Measurements from ENCODE around the gene CLEC4F.

Gene CLEC4F

GRCh38 chr2:70850925-70851324, 30.5 kb upstream of the CLEC4F start:
- DNase-seq (ENCODE audit: low read depth), result no peak
- no peak for TF ChIP-seq CTCF (conservative IDR thresholded peaks at IDR 0.05; ENCODE audit: low read length)
- no peak overlapping the region for H3K4me3 ChIP-seq (ENCODE audit: low read length)

- H3K4me3 ChIP-seq (ENCODE audit: low read length), result no peak overlapping the region
- no peak for TF ChIP-seq CTCF (conservative IDR thresholded peaks at IDR 0.05; ENCODE audit: low read length)
- no peak for DNase-seq (ENCODE audit: low read depth)
Observed at GRCh38 chr2:70842401-70842800, 22.0 kb upstream of the CLEC4F start.

- no peak overlapping the region for H3K4me3 ChIP-seq (ENCODE audit: low read length)
- no peak for TF ChIP-seq CTCF (conservative IDR thresholded peaks at IDR 0.05; ENCODE audit: low read length)
- DNase-seq (ENCODE audit: low read depth), result no peak
Observed at GRCh38 chr2:70837980-70838925, 17.9 kb upstream of the CLEC4F start.

GRCh38 chr2:70835643-70836042, 15.2 kb upstream of the CLEC4F start, which contains the start of gene CD207:
Gene CD207, minus strand, starts transcription at chr2:70835816. Its CDS starts 40 bp downstream, at chr2:70835776.
- TF ChIP-seq CTCF (conservative IDR thresholded peaks at IDR 0.05; ENCODE audit: low read length), result no peak
- H3K4me3 ChIP-seq (ENCODE audit: low read length), result no peak within 1 kb of the TSS
- DNase-seq (ENCODE audit: low read depth), result no peak

- no peak overlapping the region for H3K4me3 ChIP-seq (ENCODE audit: low read length)
- DNase-seq (ENCODE audit: low read depth), result no peak
- TF ChIP-seq CTCF (conservative IDR thresholded peaks at IDR 0.05; ENCODE audit: low read length), result no peak
Observed at GRCh38 chr2:70834881-70835280, 14.5 kb upstream of the CLEC4F start.

- no peak for TF ChIP-seq CTCF (conservative IDR thresholded peaks at IDR 0.05; ENCODE audit: low read length)
- H3K4me3 ChIP-seq (ENCODE audit: low read length), result no peak overlapping the region
- DNase-seq (ENCODE audit: low read depth), result no peak
Observed at GRCh38 chr2:70834106-70834505, 13.7 kb upstream of the CLEC4F start.

- no peak for TF ChIP-seq CTCF (conservative IDR thresholded peaks at IDR 0.05; ENCODE audit: low read length)
- DNase-seq (ENCODE audit: low read depth), result no peak
- H3K4me3 ChIP-seq (ENCODE audit: low read length), result no peak overlapping the region
Observed at GRCh38 chr2:70833246-70833645, 12.8 kb upstream of the CLEC4F start.
